GM19351 (cell line): ENCODE measurements around the gene CYP2U1.
"Not testable (repeated sequence)": the region's sequence is repeated elsewhere in the genome, so short reads cannot be mapped to it uniquely, and the experiment has no call there.

Experiments
- ATAC-seq: cut with Tn5 transposase; IDR thresholded peaks from one replicate; pipeline ENCODE4 v1.9.1; 2021; ENCODE audit warnings: mild to moderate bottlenecking, moderate library complexity; ENCODE audit not compliant: unreplicated experiment

CYP2U1 gene

GRCh38 chr4:107930821-107931774 lies at the start of gene CYP2U1:
Gene CYP2U1 (plus strand): TSS chr4:107931549. CDS start chr4:107931644, 95 bp downstream.
- peak; percentile 89 for ATAC-seq

- no peak for ATAC-seq
These were observed 45.5 kb upstream of the CYP2U1 start for GRCh38 chr4:107885865-107886264.

- no peak for ATAC-seq
These were observed 43.1 kb upstream of the CYP2U1 start for GRCh38 chr4:107888237-107888636.

- no peak for ATAC-seq
These were observed 40.6 kb upstream of the CYP2U1 start for GRCh38 chr4:107890779-107891178.

- no peak for ATAC-seq
These were observed 40.0 kb upstream of the CYP2U1 start for GRCh38 chr4:107891299-107891698.

- ATAC-seq: no peak
These were observed 37.9 kb upstream of the CYP2U1 start for GRCh38 chr4:107893171-107894137.

- no peak for ATAC-seq
These were observed 37.2 kb upstream of the CYP2U1 start for GRCh38 chr4:107894138-107894603.

GRCh38 chr4:107896158-107896645 lies 35.1 kb upstream of the CYP2U1 start:
- no peak for ATAC-seq

- no peak for ATAC-seq
These were observed 34.7 kb upstream of the CYP2U1 start for GRCh38 chr4:107896646-107897045.

GRCh38 chr4:107897823-107898222 lies 33.5 kb upstream of the CYP2U1 start:
- ATAC-seq: no peak

GRCh38 chr4:107900067-107900466 lies 31.3 kb upstream of the CYP2U1 start:
- no peak for ATAC-seq

- no peak for ATAC-seq
These were observed 30.8 kb upstream of the CYP2U1 start for GRCh38 chr4:107900508-107900907.

- ATAC-seq: no peak
These were observed 30.0 kb upstream of the CYP2U1 start for GRCh38 chr4:107901213-107901934.

- ATAC-seq: peak; percentile 78
These were observed 28.6 kb upstream of the CYP2U1 start for GRCh38 chr4:107902715-107903114.

GRCh38 chr4:107905082-107905481 lies 26.3 kb upstream of the CYP2U1 start:
- not testable (repeated sequence) for ATAC-seq

GRCh38 chr4:107906458-107907100 lies 24.8 kb upstream of the CYP2U1 start:
- no peak for ATAC-seq

- no peak for ATAC-seq
These were observed 23.0 kb upstream of the CYP2U1 start for GRCh38 chr4:107908377-107908776.

GRCh38 chr4:107913283-107913899 lies 18.0 kb upstream of the CYP2U1 start:
- peak; percentile 88 for ATAC-seq

- ATAC-seq: no peak
These were observed 16.1 kb upstream of the CYP2U1 start for GRCh38 chr4:107915220-107915619.
